Esophagus squamous epithelium (tissue), 4 donors: ENCODE measurements around the gene TMC1.

Experiments
- CTCF ChIP-seq, 6 experiments: fragments of 450-650 bp in 4 of 6; fragments of 200-600 bp in 2 of 6; sonication (generic) in 2 of 6; IDR thresholded peaks; one replicate each; pipeline ENCODE4 v1.5.1; 2016 to 2019; ENCODE audit warnings: antibody characterized with exemption in 6 of 6, mild to moderate bottlenecking in 4 of 6, moderate library complexity in 4 of 6
- POLR2A ChIP-seq, 4 donors: fragments of 450-650 bp; IDR thresholded peaks; one replicate each; pipeline ENCODE4 v1.6.1; 2017; ENCODE audit warnings: antibody characterized with exemption in 4 of 4, mild to moderate bottlenecking in 4 of 4, moderate library complexity in 3 of 4

- TF ChIP-seq CTCF (IDR thresholded peaks at IDR 0.05) (no peak), POLR2A (IDR thresholded peaks at IDR 0.05) (no peak)
These were observed 145.8 kb downstream of the TMC1 start for GRCh38 chr9:72667181-72667580.
